ENCODE data around the gene ERG. TPM values are rescaled to one million over a fixed set of nuclear protein-coding genes. Genes with fewer than 3 reads are reported as not detected.

The ERG gene
- total and polyA plus RNA-seq, 2 donors: 3.9 to 5.8 TPM

- H3K9me3 ChIP-seq (ENCODE audit: control insufficient read depth in 2 of 2, insufficient read depth in 1 of 2, low read length in 1 of 2): peaks cover 0 to 2% of the 10 kb centered on the region in 2 donors
- 40% methylated on average over 9 of the region's 9 CpGs for WGBS
These were observed 94.1 kb downstream of the ERG start for GRCh38 chr21:38404177-38404576.

GRCh38 chr21:38402795-38403194 lies 95.5 kb downstream of the ERG start:
- Histone ChIP-seq H3K36me3 (ENCODE audit: control insufficient read depth in 2 of 2, insufficient read depth in 2 of 2, low read length in 1 of 2) (no peaks in the 10 kb centered on the region), H3K4me3 (ENCODE audit: low read length in 2 of 2) (no peak overlapping the region), H3K27ac (ENCODE audit: low read depth in 1 of 2, low read length in 1 of 2) (no peak overlapping the region), H3K4me1 (ENCODE audit: control insufficient read depth in 2 of 2, insufficient read depth in 2 of 2, low read length in 2 of 2) (peaks cover 11 to 31% of the 10 kb centered on the region in 2 donors), H3K9me3 (ENCODE audit: control insufficient read depth in 2 of 2, insufficient read depth in 1 of 2, low read length in 1 of 2) (no peaks in the 10 kb centered on the region), H3K27me3 (ENCODE audit: control insufficient read depth in 2 of 2, insufficient read depth in 1 of 2, low read length in 1 of 2) (no peaks in the 10 kb centered on the region)
- 87% methylated on average over 6 of the region's 6 CpGs for WGBS
- DNase-seq (ENCODE audit: low read depth in 6 of 9, low spot score in 9 of 9): no peak

More at GRCh38 chr21:38404177-38404576, 94.1 kb downstream of the ERG start:
- DNase-seq (ENCODE audit: low read depth in 6 of 9, low spot score in 9 of 9): no peak
- H3K4me1 ChIP-seq (ENCODE audit: control insufficient read depth in 2 of 2, insufficient read depth in 2 of 2, low read length in 2 of 2): peaks cover 11 to 29% of the 10 kb centered on the region in 2 donors
- H3K36me3 ChIP-seq (ENCODE audit: control insufficient read depth in 2 of 2, insufficient read depth in 2 of 2, low read length in 1 of 2): no peaks in the 10 kb centered on the region
- H3K4me3 ChIP-seq (ENCODE audit: low read length in 2 of 2): no peak overlapping the region
- no peaks in the 10 kb centered on the region for H3K27me3 ChIP-seq (ENCODE audit: control insufficient read depth in 2 of 2, insufficient read depth in 1 of 2, low read length in 1 of 2)
- no peak overlapping the region for H3K27ac ChIP-seq (ENCODE audit: low read depth in 1 of 2, low read length in 1 of 2)

GRCh38 chr21:38402291-38402690 lies 96.0 kb downstream of the ERG start:
- H3K4me1 ChIP-seq (ENCODE audit: control insufficient read depth in 2 of 2, insufficient read depth in 2 of 2, low read length in 2 of 2): peaks cover 11 to 31% of the 10 kb centered on the region in 2 donors
- H3K4me3 ChIP-seq (ENCODE audit: low read length in 2 of 2): no peak overlapping the region
- no peak for DNase-seq (ENCODE audit: low read depth in 6 of 9, low spot score in 9 of 9)
- WGBS: 82% methylated on average over 11 of the region's 11 CpGs
- no peaks in the 10 kb centered on the region for H3K9me3 ChIP-seq (ENCODE audit: control insufficient read depth in 2 of 2, insufficient read depth in 1 of 2, low read length in 1 of 2)
- H3K27me3 ChIP-seq (ENCODE audit: control insufficient read depth in 2 of 2, insufficient read depth in 1 of 2, low read length in 1 of 2): no peaks in the 10 kb centered on the region
- no peak overlapping the region for H3K27ac ChIP-seq (ENCODE audit: low read depth in 1 of 2, low read length in 1 of 2)
- H3K36me3 ChIP-seq (ENCODE audit: control insufficient read depth in 2 of 2, insufficient read depth in 2 of 2, low read length in 1 of 2): no peaks in the 10 kb centered on the region

GRCh38 chr21:38401191-38401926 lies 96.9 kb downstream of the ERG start:
- H3K9me3 ChIP-seq (ENCODE audit: control insufficient read depth in 2 of 2, insufficient read depth in 1 of 2, low read length in 1 of 2): no peaks in the 10 kb centered on the region
- H3K27me3 ChIP-seq (ENCODE audit: control insufficient read depth in 2 of 2, insufficient read depth in 1 of 2, low read length in 1 of 2): no peaks in the 10 kb centered on the region
- DNase-seq (ENCODE audit: low read depth in 6 of 9, low spot score in 9 of 9): no peak
- 83% methylated on average over 12 of the region's 12 CpGs for WGBS
- H3K4me1 ChIP-seq (ENCODE audit: control insufficient read depth in 2 of 2, insufficient read depth in 2 of 2, low read length in 2 of 2): peaks cover 11 to 31% of the 10 kb centered on the region in 2 donors
- H3K27ac ChIP-seq (ENCODE audit: low read depth in 1 of 2, low read length in 1 of 2): no peak overlapping the region
- H3K4me3 ChIP-seq (ENCODE audit: low read length in 2 of 2): no peak overlapping the region
- H3K36me3 ChIP-seq (ENCODE audit: control insufficient read depth in 2 of 2, insufficient read depth in 2 of 2, low read length in 1 of 2): no peaks in the 10 kb centered on the region

GRCh38 chr21:38400195-38400919 lies 97.9 kb downstream of the ERG start:
- no peaks in the 10 kb centered on the region for H3K9me3 ChIP-seq (ENCODE audit: control insufficient read depth in 2 of 2, insufficient read depth in 1 of 2, low read length in 1 of 2)
- no peak overlapping the region for H3K4me3 ChIP-seq (ENCODE audit: low read length in 2 of 2)
- 38% methylated on average over 13 of the region's 13 CpGs for WGBS
- no peaks in the 10 kb centered on the region for H3K36me3 ChIP-seq (ENCODE audit: control insufficient read depth in 2 of 2, insufficient read depth in 2 of 2, low read length in 1 of 2)
- no peaks in the 10 kb centered on the region for H3K27me3 ChIP-seq (ENCODE audit: control insufficient read depth in 2 of 2, insufficient read depth in 1 of 2, low read length in 1 of 2)
- H3K27ac ChIP-seq (ENCODE audit: low read depth in 1 of 2, low read length in 1 of 2): no peak overlapping the region
- DNase-seq (ENCODE audit: low read depth in 6 of 9, low spot score in 9 of 9): peak in 4 of 9 donors; percentile 53 to 79 (median 56)
- H3K4me1 ChIP-seq (ENCODE audit: control insufficient read depth in 2 of 2, insufficient read depth in 2 of 2, low read length in 2 of 2): peaks cover 11 to 31% of the 10 kb centered on the region in 2 donors

GRCh38 chr21:38399103-38399502 lies 99.2 kb downstream of the ERG start:
- Histone ChIP-seq H3K27me3 (ENCODE audit: control insufficient read depth in 2 of 2, insufficient read depth in 1 of 2, low read length in 1 of 2) (no peaks in the 10 kb centered on the region), H3K4me3 (ENCODE audit: low read length in 2 of 2) (no peak overlapping the region), H3K36me3 (ENCODE audit: control insufficient read depth in 2 of 2, insufficient read depth in 2 of 2, low read length in 1 of 2) (no peaks in the 10 kb centered on the region), H3K9me3 (ENCODE audit: control insufficient read depth in 2 of 2, insufficient read depth in 1 of 2, low read length in 1 of 2) (no peaks in the 10 kb centered on the region), H3K4me1 (ENCODE audit: control insufficient read depth in 2 of 2, insufficient read depth in 2 of 2, low read length in 2 of 2) (peaks cover 11 to 27% of the 10 kb centered on the region in 2 donors), H3K27ac (ENCODE audit: low read depth in 1 of 2, low read length in 1 of 2) (no peak overlapping the region)
- no peak for DNase-seq (ENCODE audit: low read depth in 6 of 9, low spot score in 9 of 9)
- 95% methylated on average over 3 of the region's 3 CpGs for WGBS

- H3K36me3 ChIP-seq (ENCODE audit: control insufficient read depth in 2 of 2, insufficient read depth in 2 of 2, low read length in 1 of 2): no peaks in the 10 kb centered on the region
- peaks cover 11 to 18% of the 10 kb centered on the region in 2 donors for H3K4me1 ChIP-seq (ENCODE audit: control insufficient read depth in 2 of 2, insufficient read depth in 2 of 2, low read length in 2 of 2)
- no peak overlapping the region for H3K27ac ChIP-seq (ENCODE audit: low read depth in 1 of 2, low read length in 1 of 2)
- WGBS: 97% methylated on average over 1 of the region's 1 CpG
- no peak overlapping the region for H3K4me3 ChIP-seq (ENCODE audit: low read length in 2 of 2)
- H3K9me3 ChIP-seq (ENCODE audit: control insufficient read depth in 2 of 2, insufficient read depth in 1 of 2, low read length in 1 of 2): no peaks in the 10 kb centered on the region
- DNase-seq (ENCODE audit: low read depth in 6 of 9, low spot score in 9 of 9): no peak
- no peaks in the 10 kb centered on the region for H3K27me3 ChIP-seq (ENCODE audit: control insufficient read depth in 2 of 2, insufficient read depth in 1 of 2, low read length in 1 of 2)
These were observed 102.0 kb downstream of the ERG start for GRCh38 chr21:38396325-38396724.

- 96% methylated on average over 6 of the region's 6 CpGs for WGBS
- no peak for DNase-seq (ENCODE audit: low read depth in 6 of 9, low spot score in 9 of 9)
- peaks cover 10 to 15% of the 10 kb centered on the region in 2 donors for H3K4me1 ChIP-seq (ENCODE audit: control insufficient read depth in 2 of 2, insufficient read depth in 2 of 2, low read length in 2 of 2)
These were observed 102.7 kb downstream of the ERG start for GRCh38 chr21:38395581-38395980.

GRCh38 chr21:38392661-38393060 lies 105.6 kb downstream of the ERG start:
- Histone ChIP-seq H3K4me3 (ENCODE audit: low read length in 2 of 2) (no peak overlapping the region), H3K36me3 (ENCODE audit: control insufficient read depth in 2 of 2, insufficient read depth in 2 of 2, low read length in 1 of 2) (no peaks in the 10 kb centered on the region), H3K27me3 (ENCODE audit: control insufficient read depth in 2 of 2, insufficient read depth in 1 of 2, low read length in 1 of 2) (no peaks in the 10 kb centered on the region), H3K4me1 (ENCODE audit: control insufficient read depth in 2 of 2, insufficient read depth in 2 of 2, low read length in 2 of 2) (peaks cover 0 to 17% of the 10 kb centered on the region in 2 donors), H3K27ac (ENCODE audit: low read depth in 1 of 2, low read length in 1 of 2) (no peak overlapping the region), H3K9me3 (ENCODE audit: control insufficient read depth in 2 of 2, insufficient read depth in 1 of 2, low read length in 1 of 2) (no peaks in the 10 kb centered on the region)
- 95% methylated on average over 1 of the region's 1 CpG for WGBS
- no peak for DNase-seq (ENCODE audit: low read depth in 6 of 9, low spot score in 9 of 9)

More at GRCh38 chr21:38395581-38395980, 102.7 kb downstream of the ERG start:
- no peaks in the 10 kb centered on the region for H3K27me3 ChIP-seq (ENCODE audit: control insufficient read depth in 2 of 2, insufficient read depth in 1 of 2, low read length in 1 of 2)
- no peak overlapping the region for H3K27ac ChIP-seq (ENCODE audit: low read depth in 1 of 2, low read length in 1 of 2)
- no peaks in the 10 kb centered on the region for H3K36me3 ChIP-seq (ENCODE audit: control insufficient read depth in 2 of 2, insufficient read depth in 2 of 2, low read length in 1 of 2)
- H3K9me3 ChIP-seq (ENCODE audit: control insufficient read depth in 2 of 2, insufficient read depth in 1 of 2, low read length in 1 of 2): no peaks in the 10 kb centered on the region
- no peak overlapping the region for H3K4me3 ChIP-seq (ENCODE audit: low read length in 2 of 2)
